ENCODE data around the gene EFCAB8.

EFCAB8 gene

GRCh38 chr20:32883081-32883480 lies 24.4 kb downstream of the EFCAB8 start:
- Histone ChIP-seq H3K4me1 (ENCODE audit: insufficient read depth, low read length) (no peaks in the 10 kb centered on the region), H2AFZ (ENCODE audit: low read depth, low read length) (no peak overlapping the region), H3K9ac (ENCODE audit: low read depth, low read length) (no peak overlapping the region), H3K36me3 (ENCODE audit: insufficient read depth, low read length) (no peaks in the 10 kb centered on the region), H3K4me3 (ENCODE audit: low read depth in 1 of 2, low read length in 2 of 2) (no peak overlapping the region), H3K79me2 (ENCODE audit: insufficient read depth, low read length) (no peaks in the 10 kb centered on the region), H3K9me3 (ENCODE audit: insufficient read depth, low read length, severe bottlenecking) (no peaks in the 10 kb centered on the region), H3K4me2 (ENCODE audit: insufficient read depth, low read length) (no peak overlapping the region), H4K20me1 (ENCODE audit: insufficient read depth, low read length) (no peaks in the 10 kb centered on the region), H3K27ac (ENCODE audit: low read length) (no peak overlapping the region), H3K27me3 (ENCODE audit: insufficient read depth, low read length, poor library complexity) (no peaks in the 10 kb centered on the region)
- no peak for TF ChIP-seq CTCF (IDR thresholded peaks at IDR 0.05; ENCODE audit: borderline replicate concordance, extremely low read depth, low read length, poor library complexity, severe bottlenecking)
- no peak for TF ChIP-seq EZH2 (IDR thresholded peaks at IDR 0.05; ENCODE audit: borderline replicate concordance, low read depth, low read length, severe bottlenecking)
- ATAC-seq (ENCODE audit: insufficient read depth, low read depth) (no peak), DNase-seq (no peak)

GRCh38 chr20:32885185-32885584 lies 26.5 kb downstream of the EFCAB8 start:
- no peak overlapping the region for H3K4me3 ChIP-seq (ENCODE audit: low read depth in 1 of 2, low read length in 2 of 2)
- H3K27me3 ChIP-seq (ENCODE audit: insufficient read depth, low read length, poor library complexity): no peaks in the 10 kb centered on the region
- H3K9me3 ChIP-seq (ENCODE audit: insufficient read depth, low read length, severe bottlenecking): no peaks in the 10 kb centered on the region
- no peaks in the 10 kb centered on the region for H3K79me2 ChIP-seq (ENCODE audit: insufficient read depth, low read length)
- TF ChIP-seq CTCF (IDR thresholded peaks at IDR 0.05; ENCODE audit: borderline replicate concordance, extremely low read depth, low read length, poor library complexity, severe bottlenecking): no peak
- no peak for TF ChIP-seq EZH2 (IDR thresholded peaks at IDR 0.05; ENCODE audit: borderline replicate concordance, low read depth, low read length, severe bottlenecking)
- H3K4me2 ChIP-seq (ENCODE audit: insufficient read depth, low read length): no peak overlapping the region
- ATAC-seq (ENCODE audit: insufficient read depth, low read depth) (no peak), DNase-seq (no peak)
- no peaks in the 10 kb centered on the region for H4K20me1 ChIP-seq (ENCODE audit: insufficient read depth, low read length)
- no peak overlapping the region for H3K27ac ChIP-seq (ENCODE audit: low read length)
- H3K9ac ChIP-seq (ENCODE audit: low read depth, low read length): no peak overlapping the region
- H3K36me3 ChIP-seq (ENCODE audit: insufficient read depth, low read length): no peaks in the 10 kb centered on the region
- no peak overlapping the region for H2AFZ ChIP-seq (ENCODE audit: low read depth, low read length)
- H3K4me1 ChIP-seq (ENCODE audit: insufficient read depth, low read length): no peaks in the 10 kb centered on the region

GRCh38 chr20:32885952-32886351 lies 27.2 kb downstream of the EFCAB8 start:
- Histone ChIP-seq H3K4me3 (ENCODE audit: low read depth in 1 of 2, low read length in 2 of 2) (no peak overlapping the region), H3K9me3 (ENCODE audit: insufficient read depth, low read length, severe bottlenecking) (no peaks in the 10 kb centered on the region), H3K79me2 (ENCODE audit: insufficient read depth, low read length) (no peaks in the 10 kb centered on the region), H4K20me1 (ENCODE audit: insufficient read depth, low read length) (no peaks in the 10 kb centered on the region), H3K27me3 (ENCODE audit: insufficient read depth, low read length, poor library complexity) (no peaks in the 10 kb centered on the region), H3K27ac (ENCODE audit: low read length) (no peak overlapping the region), H2AFZ (ENCODE audit: low read depth, low read length) (no peak overlapping the region), H3K36me3 (ENCODE audit: insufficient read depth, low read length) (no peaks in the 10 kb centered on the region), H3K4me1 (ENCODE audit: insufficient read depth, low read length) (no peaks in the 10 kb centered on the region), H3K4me2 (ENCODE audit: insufficient read depth, low read length) (no peak overlapping the region), H3K9ac (ENCODE audit: low read depth, low read length) (no peak overlapping the region)
- TF ChIP-seq CTCF (IDR thresholded peaks at IDR 0.05; ENCODE audit: borderline replicate concordance, extremely low read depth, low read length, poor library complexity, severe bottlenecking) (no peak), EZH2 (IDR thresholded peaks at IDR 0.05; ENCODE audit: borderline replicate concordance, low read depth, low read length, severe bottlenecking) (no peak)
- ATAC-seq (ENCODE audit: insufficient read depth, low read depth) (no peak), DNase-seq (no peak)

GRCh38 chr20:32886652-32887051 lies 27.9 kb downstream of the EFCAB8 start:
- Histone ChIP-seq H3K4me3 (ENCODE audit: low read depth in 1 of 2, low read length in 2 of 2) (no peak overlapping the region), H2AFZ (ENCODE audit: low read depth, low read length) (no peak overlapping the region), H4K20me1 (ENCODE audit: insufficient read depth, low read length) (no peaks in the 10 kb centered on the region), H3K9ac (ENCODE audit: low read depth, low read length) (no peak overlapping the region), H3K4me1 (ENCODE audit: insufficient read depth, low read length) (no peaks in the 10 kb centered on the region), H3K27me3 (ENCODE audit: insufficient read depth, low read length, poor library complexity) (no peaks in the 10 kb centered on the region), H3K4me2 (ENCODE audit: insufficient read depth, low read length) (no peak overlapping the region), H3K9me3 (ENCODE audit: insufficient read depth, low read length, severe bottlenecking) (no peaks in the 10 kb centered on the region), H3K79me2 (ENCODE audit: insufficient read depth, low read length) (no peaks in the 10 kb centered on the region), H3K36me3 (ENCODE audit: insufficient read depth, low read length) (no peaks in the 10 kb centered on the region), H3K27ac (ENCODE audit: low read length) (no peak overlapping the region)
- DNase-seq (no peak), ATAC-seq (ENCODE audit: insufficient read depth, low read depth) (no peak)
- TF ChIP-seq CTCF (IDR thresholded peaks at IDR 0.05; ENCODE audit: borderline replicate concordance, extremely low read depth, low read length, poor library complexity, severe bottlenecking) (no peak), EZH2 (IDR thresholded peaks at IDR 0.05; ENCODE audit: borderline replicate concordance, low read depth, low read length, severe bottlenecking) (no peak)

Measured in DND-41 (cell line).